CD8-positive, alpha-beta memory T cell (primary cell): ENCODE results near the gene CAMK2D. TPM values are rescaled to one million over a fixed set of nuclear protein-coding genes. Genes with fewer than 3 reads are reported as not detected.

Source experiments
- CTCF ChIA-PET: fragments of 350-600 bp; sonication (Branson Sonifier 250); formaldehyde crosslinking; loops from one replicate; lab custom pipeline; 2021; ENCODE audit warnings: antibody characterized with exemption; lab: Charles Lee
- POLR2A ChIA-PET: fragments of 350-600 bp; sonication (Branson Sonifier 250); formaldehyde crosslinking; loops from one replicate; lab custom pipeline; 2021; ENCODE audit warnings: antibody characterized with exemption; lab: Charles Lee
- DNase-seq, 5 donors: peaks; one replicate each; pipeline versions ENCODE4 v3.0.0 to v3.0.0-alpha.2; 2020 to 2022; ENCODE audit warnings: mixed read lengths in 1 of 5
- H3K27ac ChIP-seq: one replicate; pipeline ENCODE4 v1.7.0; 2013; ENCODE audit warnings: low read depth, mild to moderate bottlenecking, low read length, moderate library complexity
- H3K27me3 ChIP-seq: 2 replicates; pipeline ENCODE4 v1.7.0; 2013; ENCODE audit warnings: low read length, mild to moderate bottlenecking; ENCODE audit not compliant: insufficient read depth, poor library complexity, severe bottlenecking
- H3K36me3 ChIP-seq: 2 replicates; pipeline ENCODE4 v1.7.0; 2013; ENCODE audit warnings: mild to moderate bottlenecking, low read length, moderate library complexity; ENCODE audit not compliant: insufficient read depth
- H3K4me1 ChIP-seq: 2 replicates; pipeline ENCODE4 v1.7.0; 2013; ENCODE audit warnings: mild to moderate bottlenecking, low read length, moderate library complexity; ENCODE audit not compliant: insufficient read depth
- H3K4me3 ChIP-seq: 2 replicates; pipeline ENCODE4 v1.7.0; 2013; ENCODE audit warnings: mild to moderate bottlenecking, low read length
- H3K9me3 ChIP-seq: 2 replicates; pipeline ENCODE4 v1.7.0; 2013; ENCODE audit warnings: mild to moderate bottlenecking, low read length
- H3K27ac Mint-ChIP-seq, 8 donors: one replicate each; pipeline ENCODE4 v1.8.0; 2020 to 2021; ENCODE audit warnings: mixed read lengths in 8 of 8, mild to moderate bottlenecking in 6 of 8, inconsistent platforms in 3 of 8, moderate library complexity in 3 of 8
- H3K27me3 Mint-ChIP-seq, 2 donors: one replicate each; pipeline ENCODE4 v1.8.0; 2020 to 2021; ENCODE audit warnings: mixed read lengths in 2 of 2, mild to moderate bottlenecking in 1 of 2, moderate library complexity in 1 of 2
- H3K36me3 Mint-ChIP-seq, 3 donors: one replicate each; pipeline ENCODE4 v1.8.0; 2020 to 2021; ENCODE audit warnings: mixed read lengths in 3 of 3, inconsistent platforms in 1 of 3, mild to moderate bottlenecking in 1 of 3
- H3K4me1 Mint-ChIP-seq, 3 donors: one replicate each; pipeline ENCODE4 v1.8.0; 2020 to 2021; ENCODE audit warnings: mixed read lengths in 3 of 3, inconsistent platforms in 1 of 3, mild to moderate bottlenecking in 1 of 3
- H3K4me3 Mint-ChIP-seq, 7 donors: one replicate each; pipeline ENCODE4 v1.8.0; 2020 to 2021; ENCODE audit warnings: mixed read lengths in 7 of 7, mild to moderate bottlenecking in 6 of 7, moderate library complexity in 4 of 7, inconsistent platforms in 2 of 7
- H3K9me3 Mint-ChIP-seq, 5 donors: one replicate each; pipeline ENCODE4 v1.8.0; 2020 to 2022; ENCODE audit warnings: mixed read lengths in 5 of 5, mild to moderate bottlenecking in 3 of 5, moderate library complexity in 2 of 5, inconsistent platforms in 1 of 5
- polyA plus RNA-seq: library from polyadenylated mRNA; unstranded; fragments of 300-500 nt; fragmentation: Illumina TruSeq; gene quantifications from one replicate; pipeline ENCODE4 v1.2.3, GENCODE V29; 2021
- total RNA-seq, 2 experiments: library from RNA; stranded (reverse); gene quantifications; one replicate each; pipeline ENCODE4 v1.2.3, GENCODE V29; 2021

Gene CAMK2D
- total and polyA plus RNA-seq, 3 experiments from 2014 or later = 19.6 to 57.6 (median 56.0) TPM

DNA sequence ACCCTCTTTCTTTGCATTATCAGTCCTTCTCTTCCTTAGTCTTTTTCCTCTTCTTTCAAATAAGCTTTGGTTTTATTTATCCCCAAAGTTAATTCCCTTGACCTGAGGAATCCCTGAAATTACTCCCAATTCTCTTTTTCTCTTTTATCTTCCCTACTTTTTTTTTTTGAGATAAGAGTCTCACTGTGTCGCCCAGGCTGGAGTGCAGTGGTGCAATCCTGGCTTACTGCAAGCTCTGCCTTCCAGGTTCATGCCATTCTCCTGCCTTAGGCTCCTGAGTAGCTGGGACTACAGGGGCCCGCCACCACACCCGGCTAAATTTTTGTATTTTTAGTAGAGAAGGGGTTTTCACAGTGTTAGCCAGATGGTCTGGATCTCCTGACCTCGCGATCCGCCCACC lies 17.8 kb downstream of the CAMK2D start:
- POLR2A ChIA-PET = interaction anchor here (0.9 kb wide), 1 partner anchor 16 kb away, joined by 4 read pairs; no protein-coding TSS in a partner anchor
- no peaks in the 10 kb centered on the region for H3K36me3 ChIP-seq
- Mint-ChIP-seq H3K27me3 (no peaks in the 10 kb centered on the region), H3K27ac (no peak overlapping the region), H3K4me1 (peaks cover 32 to 46% (median 33%) of the 10 kb centered on the region in 3 donors), H3K36me3 (peaks cover 0 to 13% (median 11%) of the 10 kb centered on the region in 3 donors), H3K4me3 (no peak overlapping the region), H3K9me3 (no peaks in the 10 kb centered on the region)
- CTCF ChIA-PET = no interaction called here
- H3K27me3 ChIP-seq = no peaks in the 10 kb centered on the region
- DNase-seq = no peak
- no peak overlapping the region for H3K4me3 ChIP-seq
- H3K9me3 ChIP-seq = no peaks in the 10 kb centered on the region
- H3K4me1 ChIP-seq = peaks cover 3% of the 10 kb centered on the region
- no peak overlapping the region for H3K27ac ChIP-seq

DNA sequence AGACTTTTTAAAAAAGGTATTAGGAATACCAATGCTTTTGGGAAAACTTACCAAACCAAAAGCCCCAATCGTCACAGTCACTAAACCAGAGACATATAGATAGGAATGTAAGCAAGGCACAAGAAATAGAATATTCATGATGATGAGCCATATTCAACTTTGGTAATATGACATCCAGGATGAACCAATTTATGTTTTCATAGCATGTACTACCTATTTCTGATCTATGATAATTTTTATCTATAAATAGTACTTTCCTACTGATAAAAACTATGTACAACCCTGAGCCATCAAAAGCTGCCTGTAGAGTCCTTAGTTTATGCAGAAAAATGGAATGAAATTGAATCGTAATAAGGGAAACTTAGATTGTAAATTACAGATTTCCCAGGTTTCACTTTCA lies 18.9 kb downstream of the CAMK2D start:
- Histone ChIP-seq H3K27me3 (no peaks in the 10 kb centered on the region), H3K27ac (no peak overlapping the region), H3K4me3 (no peak overlapping the region), H3K4me1 (peaks cover 3% of the 10 kb centered on the region), H3K9me3 (no peaks in the 10 kb centered on the region), H3K36me3 (no peaks in the 10 kb centered on the region)
- DNase-seq = no peak
- Mint-ChIP-seq H3K27me3 (no peaks in the 10 kb centered on the region), H3K36me3 (peaks cover 0 to 8% (median 6%) of the 10 kb centered on the region in 3 donors), H3K4me1 (peaks cover 35 to 46% (median 36%) of the 10 kb centered on the region in 3 donors), H3K4me3 (no peak overlapping the region), H3K27ac (no peak overlapping the region), H3K9me3 (no peaks in the 10 kb centered on the region)
- ChIA-PET CTCF (no interaction called here), POLR2A (no interaction called here)

GRCh38 chr4:113741956-113742355 lies 19.6 kb downstream of the CAMK2D start:
- peaks cover 3% of the 10 kb centered on the region for H3K4me1 ChIP-seq
- Mint-ChIP-seq H3K27ac (peak overlapping the region in 2 of 8 donors; percentile 2 to 46), H3K4me1 (peaks cover 39 to 50% (median 40%) of the 10 kb centered on the region in 3 donors), H3K9me3 (no peaks in the 10 kb centered on the region), H3K4me3 (no peak overlapping the region), H3K27me3 (no peaks in the 10 kb centered on the region), H3K36me3 (peaks cover 0 to 4% (median 4%) of the 10 kb centered on the region in 3 donors)
- H3K27me3 ChIP-seq = no peaks in the 10 kb centered on the region
- no peak overlapping the region for H3K27ac ChIP-seq
- no peak overlapping the region for H3K4me3 ChIP-seq
- H3K9me3 ChIP-seq = no peaks in the 10 kb centered on the region
- POLR2A ChIA-PET = no interaction called here
- no peak for DNase-seq
- H3K36me3 ChIP-seq = no peaks in the 10 kb centered on the region
- CTCF ChIA-PET = no interaction called here

DNA sequence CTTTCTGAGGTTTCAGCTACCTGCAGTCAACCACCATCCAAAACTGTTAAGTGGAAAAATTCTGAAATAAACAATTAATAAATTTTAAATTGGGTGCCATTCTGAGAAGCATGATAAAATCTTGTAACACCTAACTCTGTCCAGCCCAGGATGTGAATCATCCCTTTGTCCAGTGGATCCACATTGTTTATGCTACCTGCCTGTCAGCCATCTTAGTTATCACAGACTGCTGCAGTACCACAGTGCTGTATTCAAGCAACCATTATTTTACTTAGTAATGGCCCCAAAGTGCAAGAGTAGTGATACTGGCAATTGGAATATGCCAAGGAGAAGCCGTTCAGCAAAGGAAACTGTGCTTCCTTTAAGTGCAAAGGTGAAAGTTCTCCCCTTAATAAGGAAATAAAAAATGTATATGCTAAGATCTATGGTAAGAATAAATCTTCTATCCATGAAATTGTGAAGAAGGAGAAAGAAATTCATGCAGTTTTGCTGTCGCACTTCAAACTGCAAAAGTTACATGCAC lies 20.6 kb downstream of the CAMK2D start:
- Mint-ChIP-seq H3K9me3 (no peaks in the 10 kb centered on the region), H3K27ac (peak overlapping the region in 3 of 8 donors; percentile 5 to 85 (median 24)), H3K27me3 (no peaks in the 10 kb centered on the region), H3K4me1 (peaks cover 43 to 58% (median 46%) of the 10 kb centered on the region in 3 donors), H3K36me3 (peaks cover 0 to 6% (median 4%) of the 10 kb centered on the region in 3 donors), H3K4me3 (no peak overlapping the region)
- Histone ChIP-seq H3K4me3 (no peak overlapping the region), H3K27me3 (no peaks in the 10 kb centered on the region), H3K27ac (no peak overlapping the region), H3K9me3 (no peaks in the 10 kb centered on the region), H3K4me1 (peaks cover 3% of the 10 kb centered on the region), H3K36me3 (no peaks in the 10 kb centered on the region)
- ChIA-PET POLR2A (no interaction called here), CTCF (no interaction called here)
- no peak for DNase-seq

GRCh38 chr4:113739197-113739596 lies 22.3 kb downstream of the CAMK2D start:
- Histone ChIP-seq H3K27me3 (no peaks in the 10 kb centered on the region), H3K9me3 (no peaks in the 10 kb centered on the region), H3K36me3 (no peaks in the 10 kb centered on the region), H3K4me3 (no peak overlapping the region), H3K4me1 (peaks cover 3% of the 10 kb centered on the region), H3K27ac (no peak overlapping the region)
- peaks cover 44 to 72% (median 60%) of the 10 kb centered on the region in 3 donors for H3K4me1 Mint-ChIP-seq
- no peak for DNase-seq
- H3K9me3 Mint-ChIP-seq = no peaks in the 10 kb centered on the region
- peaks cover 4 to 12% (median 8%) of the 10 kb centered on the region in 3 donors for H3K36me3 Mint-ChIP-seq
- peak overlapping the region in 7 of 8 donors; percentile 35 to 92 (median 49) for H3K27ac Mint-ChIP-seq
- POLR2A ChIA-PET = no interaction called here
- no peaks in the 10 kb centered on the region for H3K27me3 Mint-ChIP-seq
- peak overlapping the region in 5 of 7 donors; percentile 5 to 33 (median 28) for H3K4me3 Mint-ChIP-seq
- CTCF ChIA-PET = no interaction called here

- H3K36me3 Mint-ChIP-seq = peaks cover 4 to 14% (median 10%) of the 10 kb centered on the region in 3 donors
- no peak for DNase-seq
- Histone ChIP-seq H3K4me1 (peaks cover 3% of the 10 kb centered on the region), H3K27me3 (no peaks in the 10 kb centered on the region), H3K4me3 (no peak overlapping the region), H3K9me3 (no peaks in the 10 kb centered on the region), H3K27ac (no peak overlapping the region), H3K36me3 (no peaks in the 10 kb centered on the region)
- no peaks in the 10 kb centered on the region for H3K9me3 Mint-ChIP-seq
- H3K27ac Mint-ChIP-seq = no peak overlapping the region
- no peak overlapping the region for H3K4me3 Mint-ChIP-seq
- ChIA-PET POLR2A (no interaction called here), CTCF (no interaction called here)
- peaks cover 51 to 81% (median 68%) of the 10 kb centered on the region in 3 donors for H3K4me1 Mint-ChIP-seq
- H3K27me3 Mint-ChIP-seq = no peaks in the 10 kb centered on the region
Observed at GRCh38 chr4:113738251-113738650, 23.3 kb downstream of the CAMK2D start.

GRCh38 chr4:113733685-113734084 lies 27.9 kb downstream of the CAMK2D start:
- no peak for DNase-seq
- H3K27ac Mint-ChIP-seq = no peak overlapping the region
- Histone ChIP-seq H3K4me1 (no peaks in the 10 kb centered on the region), H3K27ac (no peak overlapping the region), H3K27me3 (no peaks in the 10 kb centered on the region), H3K4me3 (no peak overlapping the region), H3K9me3 (no peaks in the 10 kb centered on the region), H3K36me3 (no peaks in the 10 kb centered on the region)
- H3K9me3 Mint-ChIP-seq = no peaks in the 10 kb centered on the region
- H3K27me3 Mint-ChIP-seq = no peaks in the 10 kb centered on the region
- POLR2A ChIA-PET = no interaction called here
- H3K4me3 Mint-ChIP-seq = no peak overlapping the region
- CTCF ChIA-PET = interaction anchor here (1.6 kb wide), 1 partner anchor 11 kb away, joined by 3 read pairs; no protein-coding TSS in a partner anchor
- H3K4me1 Mint-ChIP-seq = peaks cover 53 to 84% (median 68%) of the 10 kb centered on the region in 3 donors
- peaks cover 4 to 15% (median 14%) of the 10 kb centered on the region in 3 donors for H3K36me3 Mint-ChIP-seq

- POLR2A ChIA-PET = no interaction called here
- Histone ChIP-seq H3K27me3 (no peaks in the 10 kb centered on the region), H3K36me3 (no peaks in the 10 kb centered on the region), H3K4me1 (peaks cover under 1% of the 10 kb centered on the region), H3K4me3 (no peak overlapping the region), H3K27ac (no peak overlapping the region), H3K9me3 (no peaks in the 10 kb centered on the region)
- Mint-ChIP-seq H3K36me3 (peaks cover 4 to 15% (median 14%) of the 10 kb centered on the region in 3 donors), H3K27ac (peak overlapping the region in 1 of 8 donors; percentile 41), H3K27me3 (no peaks in the 10 kb centered on the region), H3K4me3 (no peak overlapping the region), H3K4me1 (peaks cover 56 to 86% (median 74%) of the 10 kb centered on the region in 3 donors), H3K9me3 (no peaks in the 10 kb centered on the region)
- DNase-seq = no peak
- CTCF ChIA-PET = no interaction called here
Observed at GRCh38 chr4:113732967-113733527, 28.5 kb downstream of the CAMK2D start.
